Measurements from ENCODE around the gene HAS3.

DNA sequence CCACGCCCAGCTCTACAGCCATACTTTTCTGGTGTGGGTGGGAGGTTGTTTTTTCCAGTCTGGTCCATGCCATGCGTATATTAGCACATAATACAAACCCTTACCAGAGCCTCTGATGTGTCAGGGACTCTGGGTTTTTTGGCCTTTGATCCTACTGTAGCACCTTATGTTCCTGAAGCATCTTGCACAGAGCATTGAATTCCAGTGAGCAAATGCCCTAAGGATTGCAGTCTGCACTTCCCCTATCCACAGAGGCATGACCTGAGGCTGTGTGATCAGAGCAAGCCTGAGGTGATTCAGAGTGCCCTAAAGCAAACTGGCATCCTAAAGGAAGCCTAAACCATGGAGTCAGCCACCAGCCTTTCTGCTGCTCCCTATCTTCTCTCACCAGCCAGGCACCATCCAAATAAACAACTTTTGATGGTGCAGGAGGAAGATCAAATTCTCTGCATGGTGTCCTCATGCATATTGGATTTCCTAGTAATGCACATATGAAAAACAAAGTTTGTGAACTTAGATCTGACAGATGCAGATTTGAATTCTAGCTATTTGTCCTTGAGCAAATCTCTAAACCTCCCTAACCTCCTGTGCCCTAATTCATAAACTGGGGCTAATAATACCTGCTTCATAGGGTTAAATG lies 41.2 kb upstream of the HAS3 start:
- TF ChIP-seq, protein P1, sequence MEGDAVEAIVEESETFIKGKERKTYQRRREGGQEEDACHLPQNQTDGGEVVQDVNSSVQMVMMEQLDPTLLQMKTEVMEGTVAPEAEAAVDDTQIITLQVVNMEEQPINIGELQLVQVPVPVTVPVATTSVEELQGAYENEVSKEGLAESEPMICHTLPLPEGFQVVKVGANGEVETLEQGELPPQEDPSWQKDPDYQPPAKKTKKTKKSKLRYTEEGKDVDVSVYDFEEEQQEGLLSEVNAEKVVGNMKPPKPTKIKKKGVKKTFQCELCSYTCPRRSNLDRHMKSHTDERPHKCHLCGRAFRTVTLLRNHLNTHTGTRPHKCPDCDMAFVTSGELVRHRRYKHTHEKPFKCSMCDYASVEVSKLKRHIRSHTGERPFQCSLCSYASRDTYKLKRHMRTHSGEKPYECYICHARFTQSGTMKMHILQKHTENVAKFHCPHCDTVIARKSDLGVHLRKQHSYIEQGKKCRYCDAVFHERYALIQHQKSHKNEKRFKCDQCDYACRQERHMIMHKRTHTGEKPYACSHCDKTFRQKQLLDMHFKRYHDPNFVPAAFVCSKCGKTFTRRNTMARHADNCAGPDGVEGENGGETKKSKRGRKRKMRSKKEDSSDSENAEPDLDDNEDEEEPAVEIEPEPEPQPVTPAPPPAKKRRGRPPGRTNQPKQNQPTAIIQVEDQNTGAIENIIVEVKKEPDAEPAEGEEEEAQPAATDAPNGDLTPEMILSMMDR (IDR thresholded peaks at IDR 0.05), result no peak
- no peak for TF ChIP-seq POLR2A (IDR thresholded peaks at IDR 0.05)
